ENCODE results near the gene MAP3K13. TPM values are rescaled to one million over a fixed set of nuclear protein-coding genes. Genes with fewer than 3 reads are reported as not detected.

MAP3K13 gene
- total RNA-seq, 4 donors from 2014 or later, result 8.4 to 18.0 (median 13.6) TPM

- WGBS, 2 donors, result 91 to 93% methylated on average over 3 of the region's 3 CpGs
- peaks cover 0 to 99% (median 0%) of the 10 kb centered on the region in 3 donors for H3K36me3 ChIP-seq
- TF ChIP-seq CTCF (IDR thresholded peaks at IDR 0.05) (no peak), EP300 (IDR thresholded peaks at IDR 0.05) (no peak), POLR2A (IDR thresholded peaks at IDR 0.05) (no peak)
- H3K27ac ChIP-seq, result no peak overlapping the region
- H3K4me3 ChIP-seq, result no peak overlapping the region
- no peaks in the 10 kb centered on the region for H3K27me3 ChIP-seq
- DNase-seq (ENCODE audit: low spot score in 2 of 2), result no peak
- H3K4me1 ChIP-seq, result no peaks in the 10 kb centered on the region
- H3K9me3 ChIP-seq, result no peaks in the 10 kb centered on the region
These were observed 114.4 kb downstream of the MAP3K13 start for GRCh38 chr3:185477316-185477715.

- no peak overlapping the region for H3K27ac ChIP-seq
- no peak overlapping the region for H3K4me3 ChIP-seq
- WGBS, 2 donors, result 89 to 93% methylated on average over 2 of the region's 2 CpGs
- TF ChIP-seq CTCF (IDR thresholded peaks at IDR 0.05) (no peak), POLR2A (IDR thresholded peaks at IDR 0.05) (no peak), EP300 (IDR thresholded peaks at IDR 0.05) (no peak)
- DNase-seq (ENCODE audit: low spot score in 2 of 2), result no peak
- H3K36me3 ChIP-seq, result peaks cover 0 to 90% (median 0%) of the 10 kb centered on the region in 3 donors
- H3K27me3 ChIP-seq, result no peaks in the 10 kb centered on the region
- no peaks in the 10 kb centered on the region for H3K4me1 ChIP-seq
- H3K9me3 ChIP-seq, result no peaks in the 10 kb centered on the region
These were observed 116.5 kb downstream of the MAP3K13 start for GRCh38 chr3:185479373-185479945.

- no peak overlapping the region for H3K27ac ChIP-seq
- no peak for TF ChIP-seq POLR2A (IDR thresholded peaks at IDR 0.05)
- no peak for TF ChIP-seq EP300 (IDR thresholded peaks at IDR 0.05)
- TF ChIP-seq CTCF (IDR thresholded peaks at IDR 0.05), result no peak
- peaks cover 0 to 89% (median 5%) of the 10 kb centered on the region in 3 donors for H3K36me3 ChIP-seq
- H3K4me1 ChIP-seq, result no peaks in the 10 kb centered on the region
- DNase-seq (ENCODE audit: low spot score in 2 of 2), result no peak
- H3K9me3 ChIP-seq, result no peaks in the 10 kb centered on the region
- 65 to 79% methylated on average over 3 of the region's 3 CpGs for WGBS, 2 donors
- H3K4me3 ChIP-seq, result no peak overlapping the region
- H3K27me3 ChIP-seq, result no peaks in the 10 kb centered on the region
These were observed 121.4 kb downstream of the MAP3K13 start for GRCh38 chr3:185484296-185484695.

GRCh38 chr3:185486394-185486793 lies 123.5 kb downstream of the MAP3K13 start:
- Histone ChIP-seq H3K4me1 (no peaks in the 10 kb centered on the region), H3K4me3 (no peak overlapping the region), H3K36me3 (peaks cover 0 to 89% (median 9%) of the 10 kb centered on the region in 3 donors), H3K9me3 (no peaks in the 10 kb centered on the region), H3K27me3 (no peaks in the 10 kb centered on the region), H3K27ac (no peak overlapping the region)
- 87 to 95% methylated on average over 5 of the region's 5 CpGs for WGBS, 2 donors
- no peak for TF ChIP-seq EP300 (IDR thresholded peaks at IDR 0.05)
- no peak for TF ChIP-seq CTCF (IDR thresholded peaks at IDR 0.05)
- no peak for TF ChIP-seq POLR2A (IDR thresholded peaks at IDR 0.05)
- DNase-seq (ENCODE audit: low spot score in 2 of 2), result no peak

- H3K9me3 ChIP-seq, result no peaks in the 10 kb centered on the region
- no peak overlapping the region for H3K4me3 ChIP-seq
- peaks cover 0 to 92% (median 9%) of the 10 kb centered on the region in 3 donors for H3K36me3 ChIP-seq
- H3K27ac ChIP-seq, result no peak overlapping the region
- H3K27me3 ChIP-seq, result no peaks in the 10 kb centered on the region
- DNase-seq (ENCODE audit: low spot score in 2 of 2), result no peak
- H3K4me1 ChIP-seq, result no peaks in the 10 kb centered on the region
- TF ChIP-seq POLR2A (IDR thresholded peaks at IDR 0.05) (no peak), CTCF (IDR thresholded peaks at IDR 0.05) (no peak), EP300 (IDR thresholded peaks at IDR 0.05) (no peak)
- 97 to 100% methylated on average over 4 to 5 of the region's 5 CpGs for WGBS, 2 donors
These were observed 125.5 kb downstream of the MAP3K13 start for GRCh38 chr3:185488465-185488864.
